Stimulated activated CD4-positive, alpha-beta T cell treated with anti-CD3 and anti-CD28 coated beads, Interleukin-1b, Interleukin-23, amount 100 ng/mL, for 24 hours (primary cell): ENCODE data around the gene SRPK2.

Experiments used
- DNase-seq, 4 experiments: peaks; one replicate each; pipeline ENCODE4 v3.0.0-alpha.2; 2020; ENCODE audit warnings: low read depth in 4 of 4, low spot score in 1 of 4

SRPK2 gene

DNA sequence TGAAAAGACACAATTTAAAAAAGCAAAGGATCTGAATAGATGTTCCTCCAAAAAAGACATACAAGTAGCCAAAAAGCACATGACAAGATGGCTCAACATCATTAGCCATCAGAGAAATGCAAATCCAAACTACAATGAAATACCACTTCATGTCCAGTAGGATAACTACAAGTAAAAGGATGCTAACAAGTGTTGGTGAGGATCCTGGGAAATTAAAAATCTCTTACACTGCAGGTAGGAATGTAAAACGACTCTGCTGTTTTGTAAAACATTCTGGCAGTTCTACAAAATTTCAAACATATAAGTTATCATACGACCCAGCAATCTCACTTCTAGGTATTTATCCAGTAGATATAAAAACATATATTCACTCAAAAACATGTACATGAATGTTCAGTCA lies 161.3 kb downstream of the SRPK2 start:
- DNase-seq: no peak

DNA sequence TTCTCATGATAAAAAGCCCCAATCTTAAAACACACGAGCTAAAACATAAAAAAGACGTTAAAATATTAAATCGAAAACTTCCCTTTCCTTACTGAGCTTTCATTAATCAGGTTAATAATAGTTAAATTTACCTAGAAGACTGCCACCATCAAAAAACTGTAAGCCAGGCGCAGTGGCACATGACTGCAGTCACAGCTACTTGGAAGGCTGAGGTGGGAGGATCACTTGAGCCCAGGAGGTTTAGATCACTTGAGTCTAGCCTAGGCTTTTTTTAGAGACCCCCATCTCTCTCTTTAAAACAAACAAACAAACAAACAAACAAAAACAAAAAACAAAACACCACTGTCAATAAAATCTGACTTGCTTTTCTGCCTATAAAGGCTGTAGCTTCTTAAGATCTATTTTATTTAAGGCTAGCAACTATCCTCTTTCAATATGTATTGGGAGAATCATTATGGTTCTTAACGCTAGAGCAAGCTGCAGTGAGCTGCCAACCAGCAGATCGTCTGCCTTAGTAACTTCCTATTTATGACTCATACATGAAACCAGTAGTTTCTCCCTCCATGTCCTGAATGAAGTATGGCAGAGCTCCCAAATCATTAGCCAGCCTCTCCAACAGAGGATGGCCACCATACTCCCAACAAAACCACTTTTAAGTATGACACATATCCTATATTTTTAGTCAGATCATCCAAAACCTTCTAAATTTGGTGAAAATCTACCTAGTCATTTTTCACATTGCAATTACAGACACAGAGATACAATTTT lies 163.7 kb downstream of the SRPK2 start:
- no peak for DNase-seq

DNA sequence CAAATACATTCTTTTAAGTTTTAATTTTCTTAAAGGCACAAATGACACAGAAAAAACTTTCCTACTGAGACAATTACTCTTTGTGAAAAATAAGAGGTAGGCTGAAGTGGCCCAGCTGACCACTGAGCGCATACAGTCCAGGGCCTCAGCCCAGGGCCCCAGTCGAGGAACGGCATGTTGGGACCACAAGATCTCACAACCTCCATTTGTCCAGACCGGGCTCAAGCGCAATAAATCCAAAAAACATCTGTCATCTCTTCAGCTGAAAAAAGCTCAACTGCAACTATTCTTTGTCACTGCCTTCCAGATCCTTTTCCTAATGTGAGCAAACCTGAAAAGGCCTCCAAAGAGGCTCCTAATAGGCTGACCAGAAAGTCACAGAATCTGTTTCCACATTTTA lies 165.8 kb downstream of the SRPK2 start:
- DNase-seq: no peak

DNA sequence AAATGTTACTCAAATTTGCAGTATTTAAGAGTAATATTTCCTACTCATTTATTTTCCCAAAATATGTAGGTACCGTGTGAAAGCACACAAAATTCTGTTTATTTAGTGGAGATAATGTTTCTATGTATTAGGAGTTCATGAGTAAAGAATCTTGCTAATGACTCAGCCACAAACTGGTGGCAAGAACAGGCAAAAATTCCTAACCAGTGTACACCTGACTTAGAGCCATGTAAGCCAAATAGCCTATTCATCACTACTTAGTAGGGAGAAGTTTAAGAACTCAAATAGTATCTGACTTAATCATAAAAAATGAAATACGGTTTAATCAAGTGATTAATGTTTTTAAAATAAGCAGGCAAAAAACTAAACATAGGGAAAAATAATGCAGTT lies 169.0 kb downstream of the SRPK2 start:
- DNase-seq: no peak

DNA sequence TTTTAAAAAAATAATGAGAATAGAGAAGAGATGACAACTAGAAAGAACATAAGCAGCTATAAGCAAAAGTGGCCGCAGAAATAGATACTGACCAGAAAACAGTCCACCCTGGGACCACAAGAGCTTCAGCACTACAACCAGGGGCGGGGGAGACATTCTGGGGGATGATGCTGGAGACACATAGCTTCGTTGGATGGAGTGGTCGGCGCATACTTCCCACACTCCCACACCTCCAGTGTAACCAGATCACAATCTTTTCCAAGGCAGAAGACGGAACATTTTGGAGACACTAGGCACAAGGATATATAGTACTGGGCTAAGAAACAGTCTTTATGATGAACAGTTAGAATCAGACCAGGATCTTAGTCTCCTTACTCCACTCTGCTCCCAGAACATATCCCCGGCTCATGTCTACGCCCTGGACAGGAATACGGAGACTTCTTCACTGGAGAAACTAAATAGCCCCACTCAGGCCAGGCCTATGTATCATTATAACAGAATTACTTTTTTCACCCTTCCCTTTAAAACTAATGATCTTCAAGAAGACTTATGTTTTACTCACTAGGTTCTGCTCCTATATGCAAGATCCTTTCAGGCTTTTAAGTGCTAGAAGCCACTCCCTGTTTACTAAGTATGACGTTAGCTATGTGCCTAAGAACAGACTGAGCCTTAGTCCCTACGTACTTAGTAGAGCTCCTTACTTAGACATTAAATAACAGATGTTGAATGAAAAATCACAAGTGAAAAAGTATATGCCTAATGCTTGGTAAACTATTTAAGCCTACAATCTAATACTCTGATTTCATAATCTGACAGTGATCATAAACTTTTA lies 169.6 kb downstream of the SRPK2 start:
- no peak for DNase-seq

DNA sequence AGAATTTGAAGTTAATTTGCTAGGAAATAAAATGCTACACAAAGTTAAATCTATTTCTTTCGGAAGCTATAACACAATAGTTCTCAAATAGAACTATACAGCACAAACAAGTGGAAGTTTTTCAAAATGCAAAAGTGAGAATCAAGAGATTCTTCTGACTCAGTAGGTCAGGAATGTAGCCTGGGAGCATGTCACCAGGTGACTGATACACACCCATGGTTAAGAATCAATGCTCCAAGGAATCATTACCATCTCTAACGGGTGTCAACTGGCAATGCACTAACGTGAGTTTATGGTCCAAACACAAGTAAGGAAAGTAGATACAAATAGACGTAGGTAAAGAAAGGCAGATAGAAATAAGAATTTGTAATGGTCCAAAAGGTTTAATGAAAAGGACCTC lies 170.5 kb downstream of the SRPK2 start:
- no peak for DNase-seq

DNA sequence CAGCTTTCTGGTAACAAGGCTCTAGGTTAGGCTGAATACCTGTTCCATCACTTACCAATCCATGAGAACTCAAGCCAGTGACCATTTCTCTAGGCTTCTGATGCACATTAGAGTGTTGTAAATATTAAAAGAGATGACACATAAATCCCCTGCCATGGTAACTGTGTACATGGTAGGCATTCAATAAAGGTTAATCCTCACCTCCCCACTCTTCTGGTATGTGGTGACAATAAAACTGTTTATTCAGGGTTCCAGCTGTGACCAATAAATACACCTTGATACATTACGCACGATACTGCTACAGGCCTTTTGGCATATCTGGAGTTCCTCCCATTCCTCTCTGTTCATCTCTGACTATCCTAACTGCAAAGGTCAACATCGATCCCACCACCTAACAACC lies 171.9 kb downstream of the SRPK2 start:
- no peak for DNase-seq

DNA sequence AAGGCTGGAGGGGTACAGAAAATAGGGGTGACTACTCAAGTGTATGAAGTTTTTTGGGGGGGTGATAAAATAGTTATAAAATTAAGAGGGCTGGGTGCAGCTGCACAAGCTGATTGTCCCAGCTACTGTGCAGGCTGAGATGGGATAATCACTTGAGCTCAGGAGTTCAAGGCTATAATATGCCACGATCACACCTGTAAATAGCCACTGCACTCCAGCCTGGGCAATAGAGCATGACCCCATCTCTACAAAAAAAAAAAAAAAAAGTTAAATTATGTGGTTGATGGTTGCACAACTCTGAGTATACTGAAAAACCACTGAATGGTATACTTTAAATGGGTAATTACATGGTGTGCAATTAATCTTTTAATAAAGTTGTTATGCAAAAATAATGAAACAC lies 172.9 kb downstream of the SRPK2 start:
- no peak for DNase-seq

DNA sequence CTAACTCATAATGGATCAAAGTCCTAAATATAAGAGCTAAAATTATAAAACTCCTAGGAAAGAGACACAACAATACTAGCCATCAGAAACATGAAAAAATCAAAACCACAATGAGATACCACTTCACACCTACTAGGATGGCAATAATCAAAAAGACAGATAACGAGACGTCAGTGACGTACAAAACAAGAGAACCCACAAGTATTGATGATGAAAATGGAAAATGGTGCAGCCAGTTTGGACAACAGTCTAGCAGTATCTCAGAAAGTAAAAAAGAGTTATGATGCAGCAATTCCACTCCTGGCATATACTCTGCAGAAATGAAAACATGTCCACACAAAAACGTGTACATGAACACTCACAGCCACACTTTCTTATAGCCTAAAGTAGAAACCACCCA lies 173.5 kb downstream of the SRPK2 start:
- no peak for DNase-seq

DNA sequence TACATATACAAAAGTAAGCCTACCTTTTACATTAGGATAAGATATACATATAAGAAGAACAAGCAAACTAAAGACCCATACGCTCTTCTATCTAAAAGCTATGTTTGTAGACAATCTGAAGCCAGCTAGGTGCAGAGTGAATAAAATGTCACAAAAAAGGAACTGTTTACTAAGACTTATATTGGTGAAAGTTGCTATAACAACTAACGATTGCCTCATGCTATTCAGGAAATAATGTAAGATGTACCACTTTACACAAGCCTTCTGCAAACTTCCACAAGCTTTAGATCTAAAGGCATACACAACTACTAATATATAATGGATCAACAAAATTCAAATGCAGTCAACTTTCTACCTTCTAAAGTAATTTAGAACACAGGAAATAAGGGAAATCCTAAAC lies 175.1 kb downstream of the SRPK2 start:
- no peak for DNase-seq

DNA sequence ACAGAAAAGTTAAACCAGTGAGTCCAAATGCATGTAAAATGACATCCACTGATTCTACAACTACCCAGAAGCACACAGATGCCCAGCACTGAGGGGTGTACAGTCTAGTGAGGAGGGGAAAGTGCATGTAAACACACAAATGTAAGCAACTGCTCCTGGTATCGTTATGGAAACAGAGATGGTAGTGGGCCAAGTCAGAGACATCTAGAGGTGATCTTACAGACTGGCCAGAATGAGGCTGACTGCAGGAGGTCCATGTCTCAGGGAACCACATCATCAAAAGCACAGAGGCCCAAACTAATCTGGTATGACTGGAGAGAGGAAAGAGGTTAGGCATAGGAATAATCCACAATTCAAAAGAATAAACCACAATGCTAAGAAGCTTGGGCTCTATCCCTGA lies 176.5 kb downstream of the SRPK2 start:
- DNase-seq: no peak

DNA sequence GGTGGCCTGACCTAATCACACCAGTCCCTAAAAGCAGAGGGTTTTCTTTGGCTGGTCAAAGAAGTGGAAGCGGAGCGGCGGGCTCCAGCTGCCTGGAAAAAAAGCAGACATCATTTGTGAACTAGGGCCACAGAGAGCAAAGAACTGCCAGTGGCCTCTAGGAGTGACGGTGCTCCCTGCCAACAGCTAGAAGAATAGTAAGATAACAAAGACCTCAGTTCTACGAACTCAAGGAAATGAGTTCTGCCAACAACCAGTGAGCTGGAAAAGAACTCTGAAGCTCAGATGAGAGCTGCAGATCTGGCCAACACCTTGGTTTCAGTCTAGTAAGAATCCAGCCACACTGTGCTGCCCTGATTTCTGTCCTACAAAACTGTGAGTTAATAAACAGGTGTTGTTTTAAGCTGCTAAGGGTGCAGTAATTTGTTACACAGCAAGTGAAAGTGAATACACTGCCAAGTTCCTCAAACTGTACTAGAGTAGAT lies 178.0 kb downstream of the SRPK2 start:
- DNase-seq: no peak

DNA sequence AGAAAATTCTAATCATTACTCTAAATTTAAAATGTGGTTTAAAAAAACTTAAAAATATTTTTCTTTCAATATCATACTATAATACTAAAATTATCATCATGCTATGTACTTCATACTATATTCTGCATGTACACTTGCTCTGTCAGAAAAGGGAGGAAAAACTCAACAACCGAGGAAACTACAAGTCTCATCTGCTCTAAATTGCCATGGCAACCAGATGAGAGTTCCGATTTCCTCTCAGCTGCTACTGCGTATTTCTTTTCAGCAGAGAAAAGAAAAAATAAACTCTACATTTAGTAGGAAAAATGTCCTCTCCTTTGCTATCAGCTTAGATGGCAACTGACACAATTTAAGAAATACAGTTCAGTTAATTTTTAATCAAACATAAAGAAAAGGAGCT lies 178.9 kb downstream of the SRPK2 start:
- DNase-seq: no peak

DNA sequence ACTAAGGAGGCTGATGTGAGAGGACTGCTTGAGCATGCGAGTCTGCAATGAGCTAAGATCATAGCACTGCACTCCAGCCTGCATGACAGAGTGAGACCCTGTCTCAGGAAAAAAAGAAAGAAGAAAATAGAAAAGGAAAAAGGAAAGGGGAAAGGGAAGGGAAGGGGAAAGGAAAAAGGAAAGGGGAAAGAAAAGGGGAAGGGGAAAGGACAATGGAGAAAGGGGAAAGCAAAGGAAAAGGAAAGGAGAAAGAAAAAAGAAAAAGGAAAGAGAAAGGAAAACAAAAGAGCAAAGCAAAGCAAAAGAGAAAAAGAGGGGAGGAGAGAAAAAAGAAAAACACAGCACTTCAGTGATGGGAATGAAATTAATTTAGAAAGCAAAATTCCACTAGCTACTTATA lies 179.3 kb downstream of the SRPK2 start:
- no peak for DNase-seq

DNA sequence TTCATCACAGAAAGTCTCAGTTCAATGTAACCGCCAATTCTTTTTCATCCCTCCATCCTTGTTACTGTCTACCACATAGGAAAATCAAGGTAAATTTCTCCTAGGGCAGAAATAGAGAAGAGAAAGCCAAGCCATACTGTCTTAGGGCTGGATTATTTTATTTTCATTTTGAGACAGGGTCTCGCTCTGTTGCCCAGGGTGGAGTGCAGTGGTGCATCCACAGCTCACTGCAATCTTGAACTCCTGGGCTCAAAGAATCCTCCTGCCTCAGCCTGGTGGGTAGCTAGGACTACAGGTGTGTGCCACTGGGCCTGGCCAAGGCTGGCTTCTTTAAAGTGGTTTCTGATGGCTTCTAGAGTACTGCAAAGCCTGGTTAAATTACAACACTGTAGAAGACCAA lies 181.7 kb downstream of the SRPK2 start:
- DNase-seq: no peak

DNA sequence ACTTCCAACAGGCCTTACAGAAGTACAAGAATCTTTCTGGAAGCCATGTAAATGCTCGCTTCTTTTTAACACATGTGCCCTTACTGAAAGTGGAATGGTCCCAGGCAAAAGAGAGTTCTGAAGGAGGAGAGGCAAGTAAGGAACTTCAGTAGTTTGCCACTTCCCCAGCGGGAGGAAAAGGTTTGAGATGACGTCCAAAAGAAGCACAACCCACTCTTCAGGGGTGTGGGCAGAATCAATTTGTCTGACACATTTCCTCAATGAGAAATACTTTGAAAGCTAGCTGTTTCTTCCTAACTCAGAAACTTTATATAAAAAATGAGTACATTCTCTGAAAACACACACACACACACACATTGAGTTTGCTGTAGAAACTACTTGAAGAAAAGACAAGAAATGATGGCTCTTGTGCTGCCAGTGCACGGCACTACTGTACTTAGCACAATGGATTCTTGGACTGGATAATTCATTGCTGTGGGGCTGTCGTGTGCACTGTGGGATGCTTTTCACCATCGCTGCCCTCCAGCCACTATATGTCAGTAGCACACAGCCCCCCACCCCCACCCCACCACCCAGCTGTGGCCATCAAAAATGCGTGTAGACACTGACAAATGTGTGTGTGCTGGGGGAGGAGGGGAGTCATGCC lies 183.0 kb downstream of the SRPK2 start:
- peak in 3 of 4 experiments; percentile 7 to 25 (median 14) for DNase-seq

DNA sequence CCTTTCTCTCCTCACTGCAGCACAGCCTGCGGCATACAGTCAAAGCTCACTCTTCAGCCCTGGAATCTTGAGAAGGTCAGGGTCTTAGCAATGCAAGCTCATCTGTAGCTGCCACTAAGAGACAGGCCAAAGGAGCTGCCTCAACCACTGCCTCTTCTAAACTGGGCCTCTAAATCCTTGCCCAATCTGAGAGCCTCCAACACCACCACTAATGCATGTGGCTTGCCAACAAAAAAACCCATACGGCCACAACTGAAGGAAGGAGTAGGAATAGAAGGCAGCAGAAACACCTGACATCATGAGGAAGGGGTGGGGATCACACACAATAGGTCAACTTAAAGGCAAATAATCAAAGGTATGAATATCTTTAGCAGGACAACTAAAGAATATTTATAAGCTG lies 183.8 kb downstream of the SRPK2 start:
- no peak for DNase-seq

DNA sequence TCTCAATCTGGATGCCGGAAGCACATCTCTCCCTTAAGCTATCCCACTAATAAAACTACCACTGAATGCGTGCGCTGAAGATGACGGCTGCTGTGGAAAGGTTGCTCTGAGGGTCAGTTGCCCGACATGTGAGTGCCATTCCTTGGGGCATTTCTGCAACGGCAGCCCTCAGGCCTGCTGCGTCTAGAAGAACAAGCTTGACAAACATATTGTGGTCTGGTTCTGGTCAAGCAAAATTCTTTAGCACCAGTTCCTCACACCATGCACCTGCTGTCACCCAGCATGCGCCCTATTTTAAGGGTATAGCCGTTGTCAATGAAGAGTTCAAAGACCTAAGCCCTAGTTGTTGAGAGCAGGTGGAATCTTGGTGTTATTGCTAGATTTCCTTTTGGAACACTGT lies 184.2 kb downstream of the SRPK2 start:
- DNase-seq: no peak

DNA sequence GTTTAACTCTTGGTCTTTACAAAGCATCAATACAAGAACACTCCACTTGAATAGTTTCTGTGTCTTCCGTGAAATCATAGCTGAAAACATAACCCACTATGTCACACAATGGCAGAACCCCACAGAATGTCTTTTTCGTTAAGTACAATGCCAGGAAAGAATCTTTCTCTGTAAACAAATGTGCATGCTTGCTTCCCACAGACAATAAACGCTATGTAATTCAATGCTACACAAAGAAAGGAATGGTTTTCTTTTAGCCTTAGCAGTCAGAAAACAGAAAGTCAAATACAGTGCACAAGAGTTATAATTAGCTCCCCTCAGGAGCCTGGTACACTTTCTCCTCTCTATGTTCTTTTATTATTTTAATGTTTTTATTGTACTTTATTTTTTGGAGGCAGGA lies 186.1 kb downstream of the SRPK2 start:
- no peak for DNase-seq

DNA sequence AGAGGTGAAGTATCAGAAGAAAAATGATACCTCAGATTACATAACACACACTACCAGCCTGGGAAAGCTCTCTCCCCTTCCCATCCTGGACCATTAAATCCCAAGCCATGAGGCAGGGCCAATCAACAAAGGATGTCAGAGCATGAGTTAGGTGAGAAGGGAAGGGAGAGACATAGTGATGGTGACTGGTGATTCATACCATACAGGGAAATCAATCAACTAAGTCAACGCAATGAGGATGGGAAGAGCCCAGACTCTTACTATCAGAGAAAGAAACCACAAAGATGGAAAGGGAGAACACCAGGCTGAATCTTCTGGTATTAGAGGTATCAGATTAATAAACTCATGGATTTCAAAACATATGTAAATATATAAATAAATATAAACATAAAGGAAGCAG lies 189.3 kb downstream of the SRPK2 start:
- DNase-seq: no peak

DNA sequence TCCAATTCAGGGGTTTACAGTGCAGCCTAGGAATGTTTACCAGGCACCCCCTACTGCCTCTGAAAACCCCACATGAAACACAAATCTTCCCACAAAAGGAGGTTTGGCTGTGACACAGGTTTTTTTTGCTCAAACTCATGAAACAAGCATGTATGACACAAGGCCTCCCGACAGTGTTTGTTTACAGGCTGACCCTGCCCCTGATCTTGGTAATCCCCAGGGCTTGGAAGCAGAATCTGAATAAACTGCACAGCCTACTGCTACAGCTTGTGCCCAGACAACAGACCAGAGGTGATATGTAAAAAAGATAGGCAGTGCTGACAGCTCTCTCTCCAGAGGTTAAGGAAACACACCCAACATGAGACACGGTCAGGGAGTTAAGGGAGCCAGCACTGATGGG lies 190.5 kb downstream of the SRPK2 start:
- DNase-seq: no peak

DNA sequence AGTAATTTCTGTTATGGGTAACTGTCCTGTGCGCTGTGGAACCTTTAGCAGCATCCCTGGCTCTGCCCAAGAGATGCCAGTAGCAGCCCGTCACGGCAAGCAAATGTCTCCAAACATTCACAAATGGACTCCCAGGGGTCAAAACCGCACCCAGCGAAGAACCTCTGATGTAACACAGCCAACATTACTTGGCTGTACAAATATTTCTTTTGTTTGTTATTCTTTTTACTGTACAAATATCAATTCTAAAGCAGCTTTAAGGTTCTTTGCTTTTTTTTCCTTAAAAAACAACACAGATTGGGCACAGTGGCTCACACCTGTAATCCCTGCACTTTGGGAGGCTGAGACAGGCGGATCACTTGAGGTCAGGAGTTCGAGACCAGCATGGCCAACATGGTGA lies 192.2 kb downstream of the SRPK2 start:
- no peak for DNase-seq
